ENCODE data around the gene TBL3.
A peak's percentile ranks its signal among the peaks of the same experiment; 100 is the strongest.
"Not testable (repeated sequence)": the region's sequence is repeated elsewhere in the genome, so short reads cannot be mapped to it uniquely, and the experiment has no call there.

Gene TBL3

DNA sequence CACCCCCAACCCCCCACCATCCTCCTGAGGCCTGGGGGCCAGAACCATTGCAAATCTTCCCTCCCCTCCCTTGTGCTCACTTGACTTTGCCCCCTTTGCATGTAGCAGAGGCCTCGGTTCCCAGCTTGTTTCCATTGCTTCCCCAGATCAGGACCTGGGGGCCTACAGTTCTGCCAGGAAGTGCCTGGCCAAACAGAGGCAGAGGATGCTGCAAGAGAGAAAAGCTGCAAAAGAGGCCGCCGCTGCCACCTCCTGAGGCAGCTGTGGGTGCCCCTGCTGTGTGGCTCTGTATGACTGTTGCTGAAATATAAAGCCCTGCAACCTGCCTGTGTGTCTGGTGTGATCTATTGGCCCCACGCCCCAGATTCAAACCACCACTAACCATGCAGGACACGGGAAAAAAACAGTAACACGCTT is 10.2 kb upstream of the TBL3 start:
- no peak overlapping the region for H3K4me3 ChIP-seq (ENCODE audit: control insufficient read depth, low read depth, low read length)
- DNase-seq (ENCODE audit: low read depth): no peak
- TF ChIP-seq, protein P1, sequence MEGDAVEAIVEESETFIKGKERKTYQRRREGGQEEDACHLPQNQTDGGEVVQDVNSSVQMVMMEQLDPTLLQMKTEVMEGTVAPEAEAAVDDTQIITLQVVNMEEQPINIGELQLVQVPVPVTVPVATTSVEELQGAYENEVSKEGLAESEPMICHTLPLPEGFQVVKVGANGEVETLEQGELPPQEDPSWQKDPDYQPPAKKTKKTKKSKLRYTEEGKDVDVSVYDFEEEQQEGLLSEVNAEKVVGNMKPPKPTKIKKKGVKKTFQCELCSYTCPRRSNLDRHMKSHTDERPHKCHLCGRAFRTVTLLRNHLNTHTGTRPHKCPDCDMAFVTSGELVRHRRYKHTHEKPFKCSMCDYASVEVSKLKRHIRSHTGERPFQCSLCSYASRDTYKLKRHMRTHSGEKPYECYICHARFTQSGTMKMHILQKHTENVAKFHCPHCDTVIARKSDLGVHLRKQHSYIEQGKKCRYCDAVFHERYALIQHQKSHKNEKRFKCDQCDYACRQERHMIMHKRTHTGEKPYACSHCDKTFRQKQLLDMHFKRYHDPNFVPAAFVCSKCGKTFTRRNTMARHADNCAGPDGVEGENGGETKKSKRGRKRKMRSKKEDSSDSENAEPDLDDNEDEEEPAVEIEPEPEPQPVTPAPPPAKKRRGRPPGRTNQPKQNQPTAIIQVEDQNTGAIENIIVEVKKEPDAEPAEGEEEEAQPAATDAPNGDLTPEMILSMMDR (IDR thresholded peaks at IDR 0.05; ENCODE audit: control insufficient read depth, insufficient read depth, low read depth, low read length, missing control alignments): no peak

DNA sequence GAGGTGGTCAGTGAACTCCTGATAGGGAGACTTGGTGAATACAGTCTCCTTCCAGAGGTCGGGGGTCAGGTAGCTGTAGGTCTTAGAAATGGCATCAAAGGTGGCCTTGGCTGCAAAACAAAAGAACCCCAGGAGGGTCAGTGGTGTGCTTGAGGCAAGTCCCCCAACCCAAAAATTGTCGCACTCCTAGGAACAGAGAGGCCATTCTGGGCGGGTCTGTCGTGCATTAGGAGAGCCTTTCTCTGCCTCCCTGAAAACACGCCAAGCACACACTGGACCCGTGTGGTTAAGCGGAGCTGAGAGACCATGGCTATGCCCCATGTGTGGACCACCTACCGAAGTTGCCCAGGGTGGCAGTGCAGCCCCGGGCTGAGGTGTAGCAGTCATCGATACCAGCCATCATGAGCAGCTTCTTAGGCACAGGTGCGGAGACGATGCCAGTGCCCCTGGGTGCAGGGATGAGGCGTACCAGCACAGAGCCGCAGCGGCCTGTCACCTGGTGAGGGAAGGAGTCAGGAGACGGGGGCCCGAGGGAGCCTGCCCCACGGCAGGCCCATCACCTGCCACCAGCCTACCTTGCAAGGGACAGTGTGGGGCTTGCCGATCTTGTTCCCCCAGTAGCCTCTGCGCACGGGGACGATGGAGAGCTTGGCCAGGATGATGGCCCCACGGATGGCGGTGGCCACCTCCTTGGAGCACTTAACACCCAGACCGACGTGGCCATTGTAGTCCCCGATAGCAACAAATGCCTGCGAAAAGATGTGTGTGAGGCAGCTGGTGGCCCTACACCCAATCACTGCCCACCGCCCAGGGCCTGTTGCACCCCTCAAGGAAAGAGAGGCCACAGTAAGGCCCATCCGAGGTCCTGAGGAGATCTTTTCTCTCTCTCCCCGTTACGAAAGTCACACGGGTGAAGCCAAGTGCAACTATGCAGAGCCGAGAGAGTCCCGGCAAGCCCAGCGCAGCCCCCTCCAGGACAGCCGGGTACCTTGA is 9.4 kb upstream of the TBL3 start:
- not testable (repeated sequence) for H3K4me3 ChIP-seq (ENCODE audit: control insufficient read depth, low read depth, low read length); DNase-seq (ENCODE audit: low read depth)

DNA sequence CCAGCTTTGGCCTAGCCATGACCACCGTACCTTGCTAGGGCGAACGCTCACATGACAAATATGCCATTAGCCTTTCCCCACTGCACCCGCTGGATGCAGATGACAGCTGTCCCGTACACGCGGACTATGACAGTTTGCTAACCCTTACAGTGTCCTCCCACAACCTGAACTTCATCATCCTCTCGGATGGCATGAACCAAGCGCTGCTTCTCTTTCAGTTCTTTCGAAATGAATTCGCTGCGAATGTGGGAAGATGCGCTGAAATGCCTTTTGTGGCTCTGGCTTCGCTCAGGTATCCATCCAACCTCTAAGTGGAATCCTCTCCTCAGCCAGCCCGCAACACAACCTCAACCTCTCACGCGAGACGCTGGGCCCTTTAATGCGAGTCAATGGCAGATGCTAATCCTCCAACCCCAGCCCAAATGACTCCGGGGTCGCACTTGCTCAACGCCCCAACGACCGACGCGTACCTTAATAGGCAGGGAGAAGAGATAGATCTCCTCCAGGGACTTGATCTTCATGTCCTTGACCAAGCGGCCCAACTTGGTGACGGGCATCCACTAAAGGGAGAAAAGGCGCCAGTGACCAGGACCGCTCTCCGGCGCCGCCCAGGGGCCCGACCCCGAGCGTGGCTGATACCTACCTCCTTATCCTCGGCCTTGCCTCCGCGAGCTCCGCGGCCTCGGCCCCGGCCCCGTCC is 7.9 kb upstream of the TBL3 start:
- peak overlapping the region; percentile 96 for H3K4me3 ChIP-seq (ENCODE audit: control insufficient read depth, low read depth, low read length)
- DNase-seq (ENCODE audit: low read depth): no peak
- TF ChIP-seq, protein P1 (IDR thresholded peaks at IDR 0.05; ENCODE audit: control insufficient read depth, insufficient read depth, low read depth, low read length, missing control alignments): no peak

DNA sequence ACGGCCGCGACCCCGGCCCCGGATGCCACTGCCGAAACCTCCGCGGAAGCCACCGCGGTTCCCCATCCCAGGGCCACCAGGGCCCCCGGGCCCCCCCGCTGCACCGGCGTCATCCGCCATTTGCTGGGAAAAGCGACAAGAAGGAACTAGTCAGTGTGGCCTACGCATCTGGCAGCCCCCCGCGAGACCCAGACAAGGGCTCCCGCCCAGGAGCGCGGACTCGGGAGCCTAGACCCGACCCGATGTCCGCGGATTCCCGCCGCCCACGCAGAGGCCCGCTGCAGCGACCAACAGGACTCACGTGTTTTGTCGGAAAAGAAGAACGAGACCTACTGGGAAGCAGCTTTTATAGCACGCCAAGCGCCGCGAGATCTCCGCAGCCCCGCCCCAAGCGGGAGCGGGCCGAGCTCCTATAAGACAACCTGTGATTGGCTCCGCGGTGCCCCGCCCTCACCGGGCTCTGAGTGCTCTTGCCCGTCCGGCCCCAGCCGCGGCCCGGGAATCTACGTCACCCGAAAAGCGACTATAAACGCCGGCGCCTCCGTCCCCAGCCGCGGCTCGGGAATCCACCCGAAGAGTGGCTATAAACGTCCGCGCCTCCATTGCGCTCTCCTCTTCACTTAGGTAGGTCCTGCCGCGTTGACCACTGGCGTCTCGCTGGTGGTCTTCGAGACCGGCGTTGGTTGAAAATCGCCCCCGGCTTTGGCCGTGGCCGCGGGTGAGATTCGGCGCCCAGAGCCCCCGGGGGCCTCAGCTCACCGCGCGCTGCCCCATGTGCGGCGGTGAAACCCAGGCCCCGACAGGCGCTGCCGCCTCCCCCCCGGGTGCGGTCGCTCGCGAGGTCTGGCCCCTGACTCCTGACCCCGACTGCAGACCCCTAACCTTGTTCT is 7.1 kb upstream of the TBL3 start, which contains the start of gene RPS2:
Gene RPS2, minus strand, starts transcription at position 321 of the 890 bp plus-strand sequence. Its CDS starts 201 bp downstream, at position 120.
- peak; percentile 94 for DNase-seq (ENCODE audit: low read depth)
- TF ChIP-seq, protein P1 (IDR thresholded peaks at IDR 0.05; ENCODE audit: control insufficient read depth, insufficient read depth, low read depth, low read length, missing control alignments): no peak
- H3K4me3 ChIP-seq (ENCODE audit: control insufficient read depth, low read depth, low read length): peak within 1 kb of the TSS; percentile 96

DNA sequence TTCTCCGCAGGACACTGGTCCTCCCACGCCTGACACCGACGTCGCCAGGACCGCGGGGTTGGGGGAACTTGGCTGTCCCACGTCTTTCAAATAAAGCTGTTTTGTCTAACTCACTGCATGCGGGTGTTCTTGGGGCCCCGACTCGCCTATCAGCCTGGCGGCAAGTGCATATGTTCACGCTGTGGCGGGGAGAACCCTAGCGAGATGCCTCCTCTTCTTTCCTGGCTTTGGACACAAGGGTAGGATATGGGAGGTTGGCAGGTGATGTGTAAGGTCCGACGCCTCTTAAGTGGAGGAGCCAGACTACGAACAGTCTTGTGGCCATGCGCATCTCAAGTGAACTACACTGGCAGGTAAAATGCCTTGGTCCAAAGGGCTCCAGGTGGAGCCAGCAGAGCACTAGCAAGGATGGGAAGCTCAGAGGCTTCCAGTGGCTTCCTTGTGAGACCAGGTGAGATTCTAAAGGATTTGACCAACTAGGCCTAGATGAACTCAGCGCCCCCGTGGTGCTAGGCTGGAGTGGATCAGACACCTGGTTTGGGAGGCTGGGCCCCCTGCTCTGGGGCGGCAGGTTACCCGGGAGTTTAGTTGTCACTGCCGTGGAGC is 6.4 kb upstream of the TBL3 start:
- DNase-seq (ENCODE audit: low read depth): no peak
- H3K4me3 ChIP-seq (ENCODE audit: control insufficient read depth, low read depth, low read length): peak overlapping the region; percentile 96
- TF ChIP-seq, protein P1 (IDR thresholded peaks at IDR 0.05; ENCODE audit: control insufficient read depth, insufficient read depth, low read depth, low read length, missing control alignments): no peak

DNA sequence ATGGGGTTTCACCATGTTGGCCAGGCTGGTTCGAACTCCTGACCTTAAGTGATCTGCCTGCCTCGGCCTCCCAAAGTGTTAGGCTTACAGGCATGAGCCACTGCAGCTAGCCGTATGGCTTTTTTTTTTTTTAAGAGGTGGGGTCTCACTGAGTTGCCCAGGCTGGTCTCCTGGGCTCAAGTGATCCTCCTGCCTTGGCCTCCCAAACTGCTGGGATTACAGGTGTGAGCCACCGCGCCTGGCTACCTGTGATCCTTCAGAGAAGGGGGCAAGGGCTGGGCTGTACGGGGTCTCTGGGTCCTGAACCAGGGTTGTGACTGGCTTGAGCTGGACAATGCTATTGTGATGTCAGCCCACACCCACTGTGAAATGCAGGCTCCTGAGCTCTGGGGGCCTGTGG is 5.4 kb upstream of the TBL3 start, which contains the start of gene RNF151:
Gene RNF151, plus strand, starts transcription at position 397 of the 400 bp plus-strand sequence. CDS start 26 bp downstream, outside the sequence.
- peak within 1 kb of the TSS; percentile 96 for H3K4me3 ChIP-seq (ENCODE audit: control insufficient read depth, low read depth, low read length)
- TF ChIP-seq, protein P1 (IDR thresholded peaks at IDR 0.05; ENCODE audit: control insufficient read depth, insufficient read depth, low read depth, low read length, missing control alignments): no peak
- DNase-seq (ENCODE audit: low read depth): no peak

Data from AG09309 (cell line).